ENCODE measurements around the gene ICOS. TPM values are rescaled to one million over a fixed set of nuclear protein-coding genes. Genes with fewer than 3 reads are reported as not detected.

Gene ICOS
- total RNA-seq, 2 experiments from 2014 or later = 187 to 190 TPM

DNA sequence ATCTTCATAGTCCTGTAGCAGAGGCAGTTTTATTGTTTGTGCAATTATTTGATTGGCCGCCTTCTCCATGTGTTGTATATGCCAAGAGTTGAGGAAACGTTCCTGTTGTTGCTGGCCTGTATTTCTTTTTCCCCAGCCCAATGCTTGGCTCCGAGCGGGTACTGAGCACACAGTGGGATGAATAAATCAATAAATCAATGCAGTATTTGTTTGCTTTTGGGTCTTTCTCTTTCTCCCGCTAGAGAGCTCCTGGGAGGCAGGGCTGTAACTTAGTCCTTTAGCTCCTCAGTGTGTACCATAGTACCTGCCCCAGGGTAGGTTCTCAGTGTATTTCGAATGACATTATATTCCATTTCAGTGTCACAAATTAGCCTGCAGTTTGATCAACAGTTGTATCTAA is 71.8 kb downstream of the ICOS start:
- intact Hi-C loops (cut with micrococcal nuclease) = loop anchor here (10.0 kb wide), 1 partner anchor 1734 kb away; no protein-coding TSS in a partner anchor
- Mint-ChIP-seq H3K4me1 (ENCODE audit: low read depth) (peaks cover 90% of the 10 kb centered on the region), H3K9me3 (peaks cover 14% of the 10 kb centered on the region), H3K27me3 (no peaks in the 10 kb centered on the region), H3K27ac (peak overlapping the region; percentile 65), H3K36me3 (peaks cover 17% of the 10 kb centered on the region), H3K4me3 (no peak overlapping the region)
- POLR2A ChIA-PET = no interaction called here
- CTCF ChIA-PET = no interaction called here
- no peak for DNase-seq

DNA sequence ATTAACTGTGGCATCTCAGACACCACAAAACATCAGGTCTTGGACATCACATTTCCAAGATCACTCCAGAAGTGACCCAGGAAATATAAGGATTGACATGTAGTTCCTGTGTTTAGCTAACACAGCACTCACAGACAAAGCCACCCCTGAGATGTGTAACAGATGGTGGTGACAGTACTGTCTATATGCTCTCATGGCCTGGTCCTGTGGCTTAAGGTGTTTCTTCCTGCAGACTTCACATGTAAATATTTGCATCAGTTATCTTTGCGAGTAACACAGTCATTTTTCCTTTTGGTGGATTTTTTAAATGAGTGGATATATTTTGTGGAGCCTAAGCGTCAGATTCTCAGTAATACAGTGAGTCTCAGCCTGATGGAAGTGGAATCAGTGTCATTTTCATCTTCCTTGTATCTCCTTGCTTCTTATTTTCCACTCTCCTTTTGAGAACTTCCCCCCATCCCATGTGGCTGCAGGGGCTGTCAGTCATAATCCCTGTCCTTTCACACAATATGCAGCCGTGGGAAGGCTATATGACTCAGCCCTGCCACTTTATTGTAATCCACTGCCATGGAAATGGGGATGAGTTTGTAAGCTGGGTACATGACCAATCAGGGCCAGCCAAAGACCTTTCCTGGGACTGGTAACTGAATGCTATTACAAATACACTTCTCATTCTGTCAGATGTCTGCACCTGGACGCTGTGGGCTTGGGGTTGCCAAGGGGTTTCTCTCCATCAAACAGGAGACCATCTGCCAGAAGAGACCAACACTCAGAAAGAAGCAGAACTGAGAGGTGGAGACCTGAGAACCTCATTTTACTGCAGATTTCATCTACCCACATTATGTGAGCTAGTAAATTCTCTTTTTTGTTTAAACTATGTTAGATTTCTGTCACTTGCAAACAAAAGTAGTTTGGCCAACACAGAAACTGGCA is 74.3 kb downstream of the ICOS start:
- CTCF ChIA-PET = no interaction called here
- Mint-ChIP-seq H3K27me3 (no peaks in the 10 kb centered on the region), H3K9me3 (peaks cover 14% of the 10 kb centered on the region), H3K36me3 (peaks cover 17% of the 10 kb centered on the region), H3K4me3 (peak overlapping the region; percentile 56), H3K27ac (peak overlapping the region; percentile 78), H3K4me1 (ENCODE audit: low read depth) (peaks cover 87% of the 10 kb centered on the region)
- POLR2A ChIA-PET = interaction anchor here (1.0 to 2.1 kb wide), 4 partner anchors 9 to 70 kb away, joined by 3 to 7 read pairs (median 4); no protein-coding TSS in a partner anchor
- peak; percentile 49 for DNase-seq
- intact Hi-C loops (cut with micrococcal nuclease) = loop anchor here (1.0 to 10.0 kb wide), 4 partner anchors 8 to 1376 kb away; partner anchors contain the start of genes FAM117B and NBEAL1

Other genes with a start within 250 kb of the ICOS start
- gene CD28, start 230.1 kb upstream of the ICOS start, total RNA-seq = 100 to 1,000 TPM; 279 to 285 TPM
- gene CTLA4, start 69.0 kb upstream of the ICOS start, total RNA-seq = 100 to 1,000 TPM; 245 to 254 TPM

All from activated CD4-positive, alpha-beta memory T cell treated with anti-CD3 and anti-CD28 coated beads for 36 hours (primary cell).